ENCODE results near the gene DRAP1.

DNA sequence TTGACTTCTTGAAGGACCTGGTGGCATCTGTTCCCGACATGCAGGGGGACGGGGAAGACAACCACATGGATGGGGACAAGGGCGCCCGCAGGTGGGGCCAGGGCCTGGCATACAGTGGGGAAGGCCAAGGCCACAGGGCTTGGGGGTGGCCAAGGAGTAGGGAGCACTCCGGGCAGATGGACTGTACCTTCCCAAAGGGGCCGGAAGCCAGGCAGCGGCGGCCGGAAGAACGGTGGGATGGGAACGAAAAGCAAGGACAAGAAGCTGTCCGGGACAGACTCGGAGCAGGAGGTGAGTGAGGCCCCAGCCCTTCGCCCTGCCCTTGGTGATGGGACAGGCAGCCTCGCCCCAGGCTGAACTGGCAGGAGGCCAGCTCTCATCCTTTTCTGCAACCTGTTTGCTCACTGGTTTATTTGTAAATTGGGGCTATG is 1.2 kb downstream of the DRAP1 start:
- TF ChIP-seq, protein P1, sequence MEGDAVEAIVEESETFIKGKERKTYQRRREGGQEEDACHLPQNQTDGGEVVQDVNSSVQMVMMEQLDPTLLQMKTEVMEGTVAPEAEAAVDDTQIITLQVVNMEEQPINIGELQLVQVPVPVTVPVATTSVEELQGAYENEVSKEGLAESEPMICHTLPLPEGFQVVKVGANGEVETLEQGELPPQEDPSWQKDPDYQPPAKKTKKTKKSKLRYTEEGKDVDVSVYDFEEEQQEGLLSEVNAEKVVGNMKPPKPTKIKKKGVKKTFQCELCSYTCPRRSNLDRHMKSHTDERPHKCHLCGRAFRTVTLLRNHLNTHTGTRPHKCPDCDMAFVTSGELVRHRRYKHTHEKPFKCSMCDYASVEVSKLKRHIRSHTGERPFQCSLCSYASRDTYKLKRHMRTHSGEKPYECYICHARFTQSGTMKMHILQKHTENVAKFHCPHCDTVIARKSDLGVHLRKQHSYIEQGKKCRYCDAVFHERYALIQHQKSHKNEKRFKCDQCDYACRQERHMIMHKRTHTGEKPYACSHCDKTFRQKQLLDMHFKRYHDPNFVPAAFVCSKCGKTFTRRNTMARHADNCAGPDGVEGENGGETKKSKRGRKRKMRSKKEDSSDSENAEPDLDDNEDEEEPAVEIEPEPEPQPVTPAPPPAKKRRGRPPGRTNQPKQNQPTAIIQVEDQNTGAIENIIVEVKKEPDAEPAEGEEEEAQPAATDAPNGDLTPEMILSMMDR (IDR thresholded peaks at IDR 0.05), result no peak
- TF ChIP-seq ZFX (IDR thresholded peaks at IDR 0.05; ENCODE audit: borderline replicate concordance), result no peak

All from 22Rv1 (cell line).